ENCODE measurements around the gene TNFRSF17. TPM values are rescaled to one million over a fixed set of nuclear protein-coding genes. Genes with fewer than 3 reads are reported as not detected.

TNFRSF17 gene
- total and polyA plus RNA-seq, 2 of the 8 experiments (the other 6 are each of a cell fraction or from before 2014, with no cell fraction given) = not detected

GRCh38 chr16:12009462-12009861 is 44.5 kb downstream of the TNFRSF17 start (continued):
- no peak for TF ChIP-seq MAX (IDR thresholded peaks at IDR 0.05)

All from H1 (cell line).